Measurements from ENCODE around the gene PPP1R12A. TPM values are rescaled to one million over a fixed set of nuclear protein-coding genes. Genes with fewer than 3 reads are reported as not detected.
"Not testable (repeated sequence)": the region's sequence is repeated elsewhere in the genome, so short reads cannot be mapped to it uniquely, and the experiment has no call there.

The PPP1R12A gene
- polyA plus RNA-seq (ENCODE audit: insufficient read length in 4 of 4) = 10 to 100 TPM; 69.7 to 94.2 (median 88.2) TPM

- peak; percentile 94 to 97 (median 96) for DNase-seq (ENCODE audit: low read depth in 4 of 4, low spot score in 3 of 4)
These were observed at the start of gene PPP1R12A for GRCh38 chr12:79935021-79935623. PPP1R12A (minus strand) TSS chr12:79935097; CDS start chr12:79934931, 166 bp downstream.

GRCh38 chr12:79983986-79984620 is 49.2 kb upstream of the PPP1R12A start:
- no peak for DNase-seq (ENCODE audit: low read depth in 4 of 4, low spot score in 3 of 4)

- no peak for DNase-seq (ENCODE audit: low read depth in 4 of 4, low spot score in 3 of 4)
These were observed 48.6 kb upstream of the PPP1R12A start for GRCh38 chr12:79983492-79983891.

- DNase-seq (ENCODE audit: low read depth in 4 of 4, low spot score in 3 of 4) = no peak
These were observed 47.5 kb upstream of the PPP1R12A start for GRCh38 chr12:79982086-79983062.

GRCh38 chr12:79978692-79979091 is 43.8 kb upstream of the PPP1R12A start:
- no peak for DNase-seq (ENCODE audit: low read depth in 4 of 4, low spot score in 3 of 4)

DNA sequence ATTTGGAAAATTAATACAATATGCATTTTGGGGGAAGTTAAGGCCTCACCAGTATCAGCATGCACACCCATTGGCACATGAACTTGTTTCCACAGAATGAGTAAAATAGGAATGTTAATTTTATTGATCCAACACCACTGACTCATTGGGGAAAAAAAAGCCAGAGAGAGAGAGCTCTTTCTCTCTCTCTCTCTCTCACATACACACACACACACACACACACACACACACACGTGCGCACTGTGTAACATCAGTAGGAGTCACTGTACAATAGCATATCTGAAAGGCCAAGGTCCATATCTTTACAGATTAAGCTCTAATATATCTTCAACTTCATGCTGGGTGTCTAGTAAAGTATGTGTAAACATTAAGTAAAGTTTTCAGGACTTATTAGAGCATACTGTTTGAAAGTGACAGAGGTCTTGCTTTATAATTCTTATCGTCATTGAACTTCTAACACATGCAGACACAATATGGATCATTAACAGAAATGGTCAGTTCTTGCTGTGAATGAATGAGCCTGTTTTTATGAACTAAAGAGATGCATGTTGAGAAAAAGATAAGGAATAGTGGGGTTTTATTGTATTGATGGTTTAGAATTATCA is 43.1 kb upstream of the PPP1R12A start:
- not testable (repeated sequence) for DNase-seq (ENCODE audit: low read depth in 4 of 4, low spot score in 3 of 4)

- DNase-seq (ENCODE audit: low read depth in 4 of 4, low spot score in 3 of 4) = no peak
These were observed 40.2 kb upstream of the PPP1R12A start for GRCh38 chr12:79975143-79975542.

DNA sequence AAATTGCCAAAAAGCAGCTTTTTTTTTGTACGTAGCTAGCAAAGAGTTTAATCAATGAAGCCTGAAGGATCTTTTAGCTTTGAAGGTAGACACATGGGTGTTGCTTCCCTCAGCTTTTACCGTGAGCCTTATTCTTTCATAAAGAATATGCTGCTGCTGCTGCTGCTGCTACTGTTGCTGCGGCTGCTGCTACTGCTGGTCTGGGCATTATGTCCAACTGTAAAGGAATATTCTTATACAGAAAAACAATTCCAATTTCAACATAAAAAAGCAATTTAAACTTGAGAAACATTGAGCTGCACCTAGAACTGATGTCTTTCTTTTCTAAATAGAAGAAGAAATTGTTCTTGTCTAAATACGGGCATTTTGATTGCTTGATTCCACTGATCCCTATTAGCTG is 38.9 kb upstream of the PPP1R12A start:
- no peak for DNase-seq (ENCODE audit: low read depth in 4 of 4, low spot score in 3 of 4)

- no peak for DNase-seq (ENCODE audit: low read depth in 4 of 4, low spot score in 3 of 4)
These were observed 29.3 kb upstream of the PPP1R12A start for GRCh38 chr12:79964100-79964627.

DNA sequence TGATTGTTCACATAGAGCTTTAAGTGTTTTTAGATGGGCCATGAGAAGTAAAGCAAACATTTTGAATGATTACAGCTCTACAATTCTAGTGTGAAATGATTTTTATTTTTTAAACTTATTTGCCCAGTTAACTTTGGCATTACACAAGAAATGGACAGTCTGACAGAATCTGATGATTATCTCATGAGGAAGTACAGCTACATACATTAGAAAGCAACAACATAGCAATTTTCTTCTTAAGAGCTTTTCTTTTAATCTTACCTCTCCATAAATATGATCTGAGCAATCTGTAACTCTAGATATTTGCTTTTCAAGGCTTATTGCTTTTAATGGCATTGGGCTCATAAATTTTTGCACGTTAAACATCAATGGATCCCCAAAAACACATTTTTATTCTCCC is 26.5 kb upstream of the PPP1R12A start:
- DNase-seq (ENCODE audit: low read depth in 4 of 4, low spot score in 3 of 4) = no peak

- no peak for DNase-seq (ENCODE audit: low read depth in 4 of 4, low spot score in 3 of 4)
These were observed 24.6 kb upstream of the PPP1R12A start for GRCh38 chr12:79959484-79959883.

GRCh38 chr12:79956896-79957295 is 22.0 kb upstream of the PPP1R12A start:
- no peak for DNase-seq (ENCODE audit: low read depth in 4 of 4, low spot score in 3 of 4)

DNA sequence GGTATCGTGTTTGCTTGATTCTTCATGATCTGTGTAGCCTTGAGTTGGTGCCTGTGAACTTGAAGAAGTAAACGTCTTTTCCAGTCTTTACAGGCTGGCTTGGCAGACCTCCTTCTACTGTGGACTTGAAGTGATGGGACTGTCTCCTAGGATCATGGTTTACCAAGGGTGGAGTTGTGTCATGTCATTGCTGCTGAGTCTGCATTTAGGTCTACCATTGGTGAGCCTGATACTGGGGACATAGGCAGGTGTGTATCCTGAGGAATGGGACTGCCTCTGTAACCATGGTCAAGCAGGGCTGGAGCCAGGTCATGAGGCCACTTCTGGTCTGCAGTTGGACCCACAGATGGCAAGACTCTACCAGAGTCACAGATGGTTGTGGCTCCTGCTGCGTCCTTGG is 20.7 kb upstream of the PPP1R12A start:
- no peak for DNase-seq (ENCODE audit: low read depth in 4 of 4, low spot score in 3 of 4)

GRCh38 chr12:79954037-79954610 is 19.2 kb upstream of the PPP1R12A start:
- DNase-seq (ENCODE audit: low read depth in 4 of 4, low spot score in 3 of 4) = no peak

- DNase-seq (ENCODE audit: low read depth in 4 of 4, low spot score in 3 of 4) = no peak
These were observed 14.2 kb upstream of the PPP1R12A start for GRCh38 chr12:79949098-79949497.

DNA sequence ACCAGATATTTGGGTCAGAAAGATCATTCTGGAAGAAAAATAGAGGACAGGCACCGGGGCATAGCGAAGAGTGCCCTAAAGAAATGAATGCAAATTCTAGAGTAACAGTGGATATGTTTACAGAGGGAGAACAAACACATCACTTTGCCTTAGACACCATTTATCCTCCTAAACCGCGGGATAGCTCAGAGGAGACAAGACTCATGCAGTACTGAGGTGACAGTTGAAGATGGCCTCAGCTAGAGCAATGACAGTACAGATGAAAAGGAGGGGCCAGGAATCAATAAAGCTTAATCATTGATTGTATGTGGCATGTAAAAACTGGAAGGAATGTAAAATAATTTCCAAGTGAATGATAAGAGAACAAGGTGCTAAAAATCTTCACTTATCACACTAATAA is 10.5 kb upstream of the PPP1R12A start:
- DNase-seq (ENCODE audit: low read depth in 4 of 4, low spot score in 3 of 4) = no peak

GRCh38 chr12:79944565-79944964 is 9.7 kb upstream of the PPP1R12A start:
- no peak for DNase-seq (ENCODE audit: low read depth in 4 of 4, low spot score in 3 of 4)

DNA sequence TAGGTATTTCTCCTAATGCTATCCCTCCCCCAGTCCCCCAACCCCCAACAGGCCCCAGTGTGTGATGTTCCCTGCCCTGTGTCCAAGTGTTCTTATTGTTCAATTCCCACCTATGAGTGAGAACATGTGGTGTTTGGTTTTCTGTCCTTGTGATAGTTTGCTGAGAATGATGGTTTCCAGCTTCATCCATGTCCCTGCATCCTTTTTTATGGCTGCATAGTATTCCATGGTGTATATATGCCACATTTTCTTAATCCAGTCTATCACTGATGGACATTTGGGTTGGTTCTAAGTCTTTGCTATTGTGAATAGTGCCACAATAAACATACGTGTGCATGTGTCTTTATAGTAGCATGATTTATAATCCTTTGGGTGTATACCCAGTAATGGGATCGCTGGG is 7.9 kb upstream of the PPP1R12A start:
- DNase-seq (ENCODE audit: low read depth in 4 of 4, low spot score in 3 of 4) = not testable (repeated sequence)

DNA sequence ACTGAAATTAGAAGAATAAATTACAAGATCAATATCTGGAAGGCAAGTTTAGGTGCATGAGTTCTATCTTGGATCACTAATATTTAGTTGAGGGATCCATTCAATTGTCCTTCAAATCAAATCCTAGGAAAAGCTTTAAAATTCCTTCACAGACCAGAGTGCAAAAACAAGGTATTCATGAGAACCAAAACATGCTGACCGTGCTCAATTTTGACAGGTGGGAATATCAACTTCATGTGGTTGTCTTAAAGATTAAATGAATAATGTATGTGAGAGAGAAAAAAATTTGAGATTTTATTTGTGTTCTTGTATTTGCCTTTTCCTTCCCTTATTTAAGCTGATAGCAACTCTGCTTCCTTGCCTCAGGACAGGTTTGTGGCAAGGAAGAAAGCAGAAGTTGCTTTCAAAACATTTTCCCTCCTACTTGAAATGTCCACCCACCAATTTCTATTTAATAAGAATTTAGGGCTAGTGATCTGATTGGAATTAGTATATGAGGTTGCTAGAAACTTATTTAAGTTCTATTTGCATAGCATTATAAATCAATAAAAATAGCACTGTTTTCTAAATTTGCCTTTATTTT is 4.9 kb upstream of the PPP1R12A start:
- DNase-seq (ENCODE audit: low read depth in 4 of 4, low spot score in 3 of 4) = no peak

DNA sequence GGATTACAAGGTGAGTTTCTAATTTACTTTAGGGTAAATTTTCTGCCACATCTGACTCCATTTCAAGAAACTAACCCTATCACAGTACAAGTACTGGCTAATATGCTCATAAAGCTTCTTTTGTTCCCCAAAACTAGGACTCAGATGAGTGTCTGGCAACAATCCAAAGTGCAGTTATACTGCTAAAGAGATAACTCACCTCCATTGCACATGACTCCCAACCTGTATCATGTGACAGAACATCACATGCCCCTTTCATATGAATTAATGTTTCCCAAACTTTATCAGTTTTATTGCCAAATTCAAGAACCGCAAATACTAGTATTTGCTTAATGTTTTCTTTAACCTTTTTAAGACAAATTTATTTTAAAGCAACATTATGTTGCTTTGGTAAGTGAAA is 3.9 kb upstream of the PPP1R12A start:
- DNase-seq (ENCODE audit: low read depth in 4 of 4, low spot score in 3 of 4) = no peak
